HG03064 (cell line): ENCODE data around the gene USP7.
A peak's percentile ranks its signal among the peaks of the same experiment; 100 is the strongest.
"Not testable (repeated sequence)": the region's sequence is repeated elsewhere in the genome, so short reads cannot be mapped to it uniquely, and the experiment has no call there.

Experiments used
- ATAC-seq: cut with Tn5 transposase; IDR thresholded peaks from one replicate; pipeline ENCODE4 v1.9.1; 2021; ENCODE audit warnings: low read depth; ENCODE audit not compliant: unreplicated experiment

The USP7 gene

GRCh38 chr16:8963821-8964441, at the start of gene USP7:
Gene USP7, minus strand, starts transcription at chr16:8963906. Its CDS starts 621 bp downstream, at chr16:8963285.
- ATAC-seq = peak; percentile 62

- ATAC-seq = no peak
Measured at GRCh38 chr16:9013508-9013864, 49.8 kb upstream of the USP7 start.

GRCh38 chr16:9012848-9013507, 49.3 kb upstream of the USP7 start:
- ATAC-seq = no peak

GRCh38 chr16:9012330-9012729, 48.6 kb upstream of the USP7 start:
- no peak for ATAC-seq

GRCh38 chr16:9008601-9009260, 45.0 kb upstream of the USP7 start:
- ATAC-seq = no peak

- ATAC-seq = no peak
Measured at GRCh38 chr16:9007177-9007794, 43.6 kb upstream of the USP7 start.

GRCh38 chr16:9004183-9004582, 40.5 kb upstream of the USP7 start:
- ATAC-seq = no peak

- no peak for ATAC-seq
Measured at GRCh38 chr16:9003763-9004162, 40.1 kb upstream of the USP7 start.

GRCh38 chr16:9003322-9003721, 39.6 kb upstream of the USP7 start:
- no peak for ATAC-seq

GRCh38 chr16:9002042-9002441, 38.3 kb upstream of the USP7 start:
- ATAC-seq = no peak

GRCh38 chr16:9000664-9001063, 37.0 kb upstream of the USP7 start:
- ATAC-seq = no peak

- ATAC-seq = no peak
Measured at GRCh38 chr16:8999800-9000199, 36.1 kb upstream of the USP7 start.

- ATAC-seq = no peak
Measured at GRCh38 chr16:8998108-8998507, 34.4 kb upstream of the USP7 start.

GRCh38 chr16:8996891-8997290, 33.2 kb upstream of the USP7 start:
- ATAC-seq = no peak

GRCh38 chr16:8990445-8990844, 26.7 kb upstream of the USP7 start:
- ATAC-seq = no peak

GRCh38 chr16:8989099-8989878, 25.6 kb upstream of the USP7 start:
- no peak for ATAC-seq

GRCh38 chr16:8986818-8987191, 23.1 kb upstream of the USP7 start:
- no peak for ATAC-seq

- no peak for ATAC-seq
Measured at GRCh38 chr16:8986111-8986510, 22.4 kb upstream of the USP7 start.

- no peak for ATAC-seq
Measured at GRCh38 chr16:8982816-8983215, 19.1 kb upstream of the USP7 start.

- ATAC-seq = not testable (repeated sequence)
Measured at GRCh38 chr16:8981901-8982300, 18.2 kb upstream of the USP7 start.

GRCh38 chr16:8976189-8976588, 12.5 kb upstream of the USP7 start:
- ATAC-seq = not testable (repeated sequence)
